HL-60 (cell line): ENCODE measurements around the gene TMUB2.

Source experiments
- DNase-seq, 2 experiments: peaks; one replicate each; pipeline ENCODE4 v3.0.0-alpha.2; 2010 to 2020; ENCODE audit warnings: low read depth in 1 of 2, low spot score in 1 of 2
- H3K27ac ChIP-seq: fragments of 250-450 bp; sonication (Bioruptor Pico); replicated peaks from 2 replicates; pipeline ENCODE4 v1.5.1; 2020; ENCODE audit warnings: mild to moderate bottlenecking, moderate library complexity
- H3K27me3 ChIP-seq: fragments of 250-450 bp; sonication (Bioruptor Pico); 2 replicates; pipeline ENCODE4 v1.5.1; 2021; ENCODE audit warnings: mild to moderate bottlenecking, moderate library complexity; ENCODE audit not compliant: insufficient read depth, poor library complexity, severe bottlenecking
- H3K4me3 ChIP-seq: replicated peaks from 2 replicates; pipeline ENCODE4 v1.5.1; 2011; ENCODE audit warnings: mild to moderate bottlenecking, control low read depth, low read length; ENCODE audit not compliant: insufficient read depth
- CTCF ChIP-seq: IDR thresholded peaks from one replicate; pipeline ENCODE4 v1.5.1; 2011; ENCODE audit warnings: low read length, control low read depth, inconsistent platforms; ENCODE audit not compliant: insufficient read depth
- GABPA ChIP-seq: IDR thresholded peaks from 2 replicates; pipeline ENCODE4 v1.6.1; 2012; ENCODE audit warnings: low read depth
- POLR2AphosphoS5 ChIP-seq: IDR thresholded peaks from 2 replicates; pipeline ENCODE4 v1.6.1; 2012; ENCODE audit warnings: low read depth
- SPI1 ChIP-seq: IDR thresholded peaks from 2 replicates; pipeline ENCODE4 v1.6.1; 2012; ENCODE audit warnings: low read depth, mild to moderate bottlenecking, borderline replicate concordance
- TF ChIP-seq, protein P1 (sequence below): IDR thresholded peaks from 2 replicates; pipeline ENCODE4 v1.6.1; 2012; ENCODE audit warnings: low read depth; ENCODE audit not compliant: insufficient replicate concordance

Gene TMUB2

DNA sequence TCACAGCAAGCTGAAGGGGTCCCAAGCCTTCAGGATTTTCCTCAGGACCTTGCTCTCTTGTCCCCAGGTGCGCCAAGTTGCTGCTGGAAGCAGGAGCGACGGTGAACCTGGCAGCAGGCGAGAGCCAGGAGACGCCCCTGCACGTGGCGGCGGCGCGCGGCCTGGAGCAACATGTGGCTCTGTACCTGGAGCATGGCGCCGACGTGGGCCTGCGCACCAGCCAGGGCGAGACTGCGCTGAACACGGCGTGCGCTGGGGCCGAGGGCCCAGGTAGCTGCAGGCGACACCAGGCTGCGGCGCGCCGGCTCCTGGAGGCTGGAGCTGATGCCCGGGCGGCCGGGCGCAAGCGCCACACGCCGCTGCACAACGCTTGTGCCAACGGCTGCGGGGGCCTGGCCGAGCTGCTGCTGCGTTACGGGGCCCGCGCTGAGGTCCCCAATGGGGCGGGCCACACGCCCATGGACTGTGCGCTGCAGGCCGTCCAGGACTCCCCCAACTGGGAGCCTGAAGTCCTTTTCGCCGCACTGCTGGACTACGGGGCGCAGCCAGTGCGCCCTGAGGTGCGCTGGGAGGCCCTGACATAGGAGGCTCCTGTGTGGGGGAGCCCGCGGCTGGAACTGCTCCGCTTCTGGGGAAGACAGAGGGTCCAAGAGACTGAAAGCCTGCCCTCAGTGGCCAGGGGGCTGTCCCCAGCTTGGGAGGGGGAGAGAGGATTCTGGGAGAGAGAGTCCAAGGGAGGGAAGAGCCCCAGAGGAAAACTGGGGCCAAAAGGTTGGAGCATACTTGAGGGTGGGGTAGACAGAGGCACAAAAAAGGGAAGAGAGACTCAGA, 9.9 kb upstream of the TMUB2 start:
- TF ChIP-seq SPI1 = no peak
- no peak for TF ChIP-seq POLR2AphosphoS5
- no peak for TF ChIP-seq GABPA
- TF ChIP-seq CTCF = no peak
- TF ChIP-seq, protein P1, sequence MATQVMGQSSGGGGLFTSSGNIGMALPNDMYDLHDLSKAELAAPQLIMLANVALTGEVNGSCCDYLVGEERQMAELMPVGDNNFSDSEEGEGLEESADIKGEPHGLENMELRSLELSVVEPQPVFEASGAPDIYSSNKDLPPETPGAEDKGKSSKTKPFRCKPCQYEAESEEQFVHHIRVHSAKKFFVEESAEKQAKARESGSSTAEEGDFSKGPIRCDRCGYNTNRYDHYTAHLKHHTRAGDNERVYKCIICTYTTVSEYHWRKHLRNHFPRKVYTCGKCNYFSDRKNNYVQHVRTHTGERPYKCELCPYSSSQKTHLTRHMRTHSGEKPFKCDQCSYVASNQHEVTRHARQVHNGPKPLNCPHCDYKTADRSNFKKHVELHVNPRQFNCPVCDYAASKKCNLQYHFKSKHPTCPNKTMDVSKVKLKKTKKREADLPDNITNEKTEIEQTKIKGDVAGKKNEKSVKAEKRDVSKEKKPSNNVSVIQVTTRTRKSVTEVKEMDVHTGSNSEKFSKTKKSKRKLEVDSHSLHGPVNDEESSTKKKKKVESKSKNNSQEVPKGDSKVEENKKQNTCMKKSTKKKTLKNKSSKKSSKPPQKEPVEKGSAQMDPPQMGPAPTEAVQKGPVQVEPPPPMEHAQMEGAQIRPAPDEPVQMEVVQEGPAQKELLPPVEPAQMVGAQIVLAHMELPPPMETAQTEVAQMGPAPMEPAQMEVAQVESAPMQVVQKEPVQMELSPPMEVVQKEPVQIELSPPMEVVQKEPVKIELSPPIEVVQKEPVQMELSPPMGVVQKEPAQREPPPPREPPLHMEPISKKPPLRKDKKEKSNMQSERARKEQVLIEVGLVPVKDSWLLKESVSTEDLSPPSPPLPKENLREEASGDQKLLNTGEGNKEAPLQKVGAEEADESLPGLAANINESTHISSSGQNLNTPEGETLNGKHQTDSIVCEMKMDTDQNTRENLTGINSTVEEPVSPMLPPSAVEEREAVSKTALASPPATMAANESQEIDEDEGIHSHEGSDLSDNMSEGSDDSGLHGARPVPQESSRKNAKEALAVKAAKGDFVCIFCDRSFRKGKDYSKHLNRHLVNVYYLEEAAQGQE = no peak
- Histone ChIP-seq H3K27me3 (no peaks in the 10 kb centered on the region), H3K27ac (no peak overlapping the region), H3K4me3 (no peak overlapping the region)
- DNase-seq = no peak

GRCh38 chr17:44177640-44178039, 9.1 kb upstream of the TMUB2 start:
- TF ChIP-seq, protein P1 = no peak
- no peak for TF ChIP-seq POLR2AphosphoS5
- TF ChIP-seq GABPA = no peak
- no peak for TF ChIP-seq SPI1
- no peak for TF ChIP-seq CTCF
- H3K27ac ChIP-seq = no peak overlapping the region
- no peaks in the 10 kb centered on the region for H3K27me3 ChIP-seq
- H3K4me3 ChIP-seq = no peak overlapping the region
- DNase-seq = no peak

GRCh38 chr17:44178133-44178532, 8.6 kb upstream of the TMUB2 start:
- Histone ChIP-seq H3K27me3 (no peaks in the 10 kb centered on the region), H3K27ac (no peak overlapping the region), H3K4me3 (no peak overlapping the region)
- TF ChIP-seq CTCF (no peak), GABPA (no peak), POLR2AphosphoS5 (no peak)
- TF ChIP-seq, protein P1 = no peak
- no peak for DNase-seq
